GM18867 (cell line): ENCODE data around the gene JMJD6.
"Not testable (repeated sequence)": the region's sequence is repeated elsewhere in the genome, so short reads cannot be mapped to it uniquely, and the experiment has no call there.

Source experiments
- ATAC-seq: cut with Tn5 transposase; IDR thresholded peaks from one replicate; pipeline ENCODE4 v1.9.1; 2021; ENCODE audit warnings: mild to moderate bottlenecking, moderate library complexity; ENCODE audit not compliant: unreplicated experiment

JMJD6 gene

DNA sequence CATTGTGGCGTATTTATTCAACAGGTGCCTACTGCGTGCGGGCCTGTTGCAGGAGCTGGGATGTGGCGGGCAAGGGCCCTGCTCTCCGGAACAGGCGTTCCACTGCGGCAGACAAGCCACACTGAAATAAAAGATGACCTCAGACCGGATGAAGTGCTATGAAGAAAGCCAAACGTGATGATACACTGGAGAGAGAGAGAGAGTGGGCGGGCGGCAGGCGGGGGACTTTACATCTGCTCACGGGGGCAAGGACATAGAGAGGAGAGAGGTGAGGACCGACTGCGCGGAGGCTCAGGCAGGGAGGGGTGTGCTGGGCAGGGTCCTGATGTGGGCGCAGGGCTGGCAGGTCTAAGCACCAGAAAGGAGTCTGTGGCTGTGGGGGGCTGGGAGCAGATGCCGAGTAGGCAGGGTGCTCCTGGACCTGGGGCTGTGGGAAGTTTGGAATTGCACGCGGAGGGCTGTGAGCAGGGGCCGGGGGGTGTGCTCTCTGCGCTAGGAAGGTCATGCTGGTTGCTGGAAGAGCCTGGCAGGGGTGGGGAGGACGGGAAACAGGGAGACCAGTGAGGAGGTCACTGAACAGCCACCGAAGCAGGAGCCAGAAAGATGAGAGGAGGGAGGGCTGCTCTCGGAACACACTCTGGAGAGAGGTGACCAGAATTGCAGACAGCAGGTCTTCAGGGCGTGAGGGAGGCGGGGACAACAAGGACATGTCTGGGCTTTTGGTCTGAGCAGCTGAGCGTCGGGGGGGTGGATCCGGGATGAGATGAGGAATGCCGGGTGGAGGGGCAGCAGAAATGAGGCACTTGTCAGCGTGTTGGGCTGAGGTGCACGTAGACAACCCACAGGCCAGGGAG, 25.6 kb downstream of the JMJD6 start:
- ATAC-seq = no peak

DNA sequence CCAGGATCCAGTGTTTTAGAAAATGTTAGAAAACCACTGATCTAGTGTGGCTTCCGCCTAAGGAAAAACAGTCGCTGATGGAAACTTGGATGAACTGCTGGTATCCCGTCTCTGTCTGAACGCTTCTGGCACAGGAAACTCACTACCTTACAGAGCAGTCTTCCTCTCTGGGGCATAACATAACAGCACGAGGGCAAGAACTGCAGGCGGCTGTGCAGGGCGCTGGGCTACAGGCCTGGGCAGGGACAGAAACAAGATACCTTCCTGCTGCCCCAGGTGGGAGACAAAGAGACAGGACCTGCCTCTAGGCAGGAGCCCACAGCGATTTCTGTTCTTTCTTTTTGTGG, 26.2 kb downstream of the JMJD6 start:
- no peak for ATAC-seq

DNA sequence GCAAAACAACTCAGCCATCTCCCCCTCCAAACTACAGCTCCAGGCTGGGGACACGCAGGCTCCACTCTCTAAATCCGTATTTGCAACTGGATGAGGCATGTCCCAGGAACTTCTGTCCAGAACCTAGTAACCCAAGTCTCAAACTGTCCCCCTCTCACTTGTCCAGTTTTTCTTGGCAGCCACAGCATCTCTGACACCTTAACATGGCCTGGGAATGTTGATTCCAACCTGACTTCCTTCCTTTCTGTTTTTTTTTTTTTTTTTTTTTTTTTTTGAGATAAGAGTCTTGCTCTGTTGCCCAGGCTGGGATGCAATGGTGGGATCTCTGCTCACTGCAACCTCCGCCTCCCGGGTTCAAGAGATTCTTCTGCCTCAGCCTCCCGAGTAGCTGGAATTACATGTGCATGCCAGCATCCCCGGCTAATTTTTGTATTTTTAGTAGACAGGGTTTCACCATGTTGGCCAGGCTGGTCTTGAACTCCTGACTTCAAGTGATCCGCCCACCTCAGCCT, 27.9 kb downstream of the JMJD6 start:
- ATAC-seq = not testable (repeated sequence)

DNA sequence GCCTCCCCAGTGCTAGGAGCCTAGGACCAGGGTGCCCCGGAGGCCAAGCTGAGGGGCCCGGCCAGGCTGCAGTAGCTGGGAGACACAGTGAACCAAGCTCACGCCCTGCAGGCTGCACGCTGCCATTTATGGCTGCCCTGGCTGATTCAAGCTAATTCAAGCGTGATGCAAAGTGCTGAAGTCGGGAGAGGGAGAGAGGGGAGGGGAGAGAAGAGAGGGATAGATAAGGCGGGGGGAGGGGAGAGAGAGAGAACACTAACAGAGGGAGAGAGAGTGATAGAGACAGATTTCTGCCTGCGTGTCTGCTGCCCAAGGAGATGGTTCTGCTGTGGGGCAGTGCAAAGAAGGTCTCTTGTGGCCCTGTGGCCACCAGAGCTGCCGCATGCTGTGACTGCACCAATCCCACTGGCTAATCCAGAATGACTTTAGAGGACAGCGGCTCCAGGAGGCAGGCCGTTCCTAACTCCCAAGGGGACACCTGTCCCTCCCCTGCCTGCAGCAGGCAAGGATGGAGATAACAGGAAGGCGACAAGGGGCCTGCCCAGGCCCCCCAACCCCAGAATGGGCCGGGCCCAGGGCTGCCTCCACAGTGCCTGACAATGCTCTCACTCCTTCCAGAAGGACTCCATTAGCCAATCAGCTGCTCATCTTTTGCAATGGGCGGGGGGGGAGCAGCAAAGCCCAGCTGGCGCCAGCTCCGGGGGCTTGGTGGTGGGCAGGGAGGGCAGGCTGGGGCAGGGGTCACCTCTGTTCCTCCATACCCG, 28.5 kb downstream of the JMJD6 start:
- no peak for ATAC-seq

DNA sequence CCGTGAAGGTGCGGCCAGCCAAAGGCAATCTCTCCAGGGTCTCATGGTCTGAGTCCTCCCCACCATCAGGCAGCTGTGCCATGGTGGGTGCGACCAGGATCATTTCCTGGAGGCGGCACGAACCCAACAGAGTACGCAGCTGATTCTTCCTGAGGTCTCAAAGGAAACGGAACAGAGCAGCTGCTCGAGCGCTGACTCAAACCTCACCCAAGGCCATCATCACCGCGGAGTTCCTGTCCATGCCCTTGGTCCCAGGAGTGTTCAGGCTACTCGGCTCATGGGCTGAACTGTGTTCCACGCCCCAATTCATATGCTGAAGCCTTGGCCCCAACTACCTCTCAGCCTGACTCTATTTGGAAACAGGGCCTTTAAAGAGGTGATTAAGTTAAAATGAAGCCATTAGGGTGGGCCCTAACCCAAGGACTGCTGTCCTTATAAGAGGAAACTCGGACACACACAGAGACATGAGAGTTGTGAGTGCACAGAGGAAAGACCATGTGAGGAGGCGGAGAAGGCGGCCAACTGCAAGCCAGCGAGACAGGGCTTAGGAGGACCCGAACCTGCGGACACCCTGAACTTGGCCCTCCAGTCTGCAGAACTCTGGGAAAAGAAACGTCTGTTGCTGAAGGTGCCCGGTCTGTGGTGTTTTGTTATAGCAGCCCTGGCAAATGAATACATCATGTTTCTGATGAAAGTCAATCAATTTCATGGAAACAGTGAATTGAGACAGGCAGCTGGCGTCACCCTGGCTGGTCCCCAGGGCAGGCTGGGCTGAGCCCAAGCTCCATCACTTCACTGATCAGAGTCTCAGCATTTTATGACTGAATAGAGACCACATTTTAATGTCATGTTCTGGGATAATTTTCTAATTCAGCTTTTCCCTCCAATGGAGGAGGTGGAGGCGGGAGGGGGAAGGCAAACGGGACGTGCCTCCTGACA, 29.4 kb downstream of the JMJD6 start:
- ATAC-seq = no peak

DNA sequence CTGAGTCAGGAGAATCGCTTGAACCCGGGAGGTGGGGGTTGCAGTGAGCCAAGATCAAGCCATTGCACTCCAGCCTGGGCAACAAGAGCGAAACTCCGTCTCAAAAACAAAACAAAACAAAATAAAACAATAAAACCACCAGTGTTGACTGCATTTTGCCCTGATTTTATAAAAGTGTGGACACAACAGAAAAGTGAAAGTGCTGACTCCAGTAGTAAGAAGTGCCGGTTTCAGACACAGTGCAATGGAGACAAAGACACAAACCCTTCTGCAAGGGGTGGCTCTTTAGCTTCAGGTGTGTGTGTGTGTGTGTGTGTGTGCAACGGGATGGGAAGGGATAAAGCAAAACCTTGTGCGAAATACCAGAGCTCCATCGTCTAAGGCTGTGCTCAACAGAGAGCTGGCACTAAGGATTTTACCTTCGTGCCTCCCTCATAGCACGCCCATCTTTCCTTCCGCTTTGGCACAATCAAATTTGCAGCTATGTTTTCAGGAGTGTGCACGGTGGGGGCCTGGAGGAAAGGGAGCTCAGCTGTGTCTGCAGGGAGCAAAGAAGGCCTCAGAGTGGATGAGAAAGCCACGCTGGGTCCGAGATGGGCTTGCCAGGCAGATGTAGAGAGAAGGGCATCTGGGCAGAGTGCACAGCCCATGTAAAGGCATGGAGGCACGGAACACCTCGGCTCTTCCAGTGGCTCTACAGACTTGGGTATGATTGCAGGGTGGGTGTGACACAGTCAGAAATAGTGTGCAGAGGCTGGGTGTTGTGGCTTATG, 31.2 kb downstream of the JMJD6 start:
- ATAC-seq = no peak

DNA sequence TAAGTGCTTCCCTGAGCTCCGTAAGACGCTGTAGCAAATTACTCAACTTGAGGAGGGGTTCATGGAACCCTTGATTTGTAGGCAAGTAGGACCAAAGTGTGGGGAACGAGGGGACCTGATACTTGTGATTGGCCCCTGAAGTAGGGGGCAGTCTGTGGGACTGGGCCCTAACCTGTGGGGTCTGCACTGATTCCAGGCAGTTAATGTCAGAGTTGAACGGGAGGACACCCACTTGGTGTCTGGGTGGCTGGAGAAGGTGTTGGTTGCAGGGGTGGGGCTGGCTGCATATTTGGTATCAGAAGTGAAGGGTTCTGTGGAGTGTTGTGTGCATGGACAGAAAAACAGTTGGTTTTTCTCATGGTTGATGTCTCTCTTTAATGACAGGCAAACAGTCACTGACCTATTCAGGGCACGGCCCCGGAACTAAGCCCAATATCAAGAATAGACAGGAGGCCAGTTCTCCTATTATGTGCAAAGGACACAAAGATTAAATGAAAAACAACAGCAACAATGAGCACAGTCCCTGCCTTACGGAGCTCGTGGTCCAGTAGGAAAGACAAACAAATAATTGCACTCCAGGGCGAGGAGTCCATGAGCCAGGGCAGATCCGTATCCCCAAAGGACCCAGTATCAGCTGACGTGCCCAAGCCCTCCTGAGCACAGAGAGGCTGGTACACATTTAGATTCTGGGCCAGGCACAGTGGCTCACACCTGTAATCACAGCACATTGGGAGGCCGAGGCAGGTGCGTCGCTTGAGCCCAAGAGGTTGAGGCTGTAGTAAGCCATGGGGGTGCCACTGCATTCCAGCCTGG, 34.8 kb downstream of the JMJD6 start:
- ATAC-seq = no peak

DNA sequence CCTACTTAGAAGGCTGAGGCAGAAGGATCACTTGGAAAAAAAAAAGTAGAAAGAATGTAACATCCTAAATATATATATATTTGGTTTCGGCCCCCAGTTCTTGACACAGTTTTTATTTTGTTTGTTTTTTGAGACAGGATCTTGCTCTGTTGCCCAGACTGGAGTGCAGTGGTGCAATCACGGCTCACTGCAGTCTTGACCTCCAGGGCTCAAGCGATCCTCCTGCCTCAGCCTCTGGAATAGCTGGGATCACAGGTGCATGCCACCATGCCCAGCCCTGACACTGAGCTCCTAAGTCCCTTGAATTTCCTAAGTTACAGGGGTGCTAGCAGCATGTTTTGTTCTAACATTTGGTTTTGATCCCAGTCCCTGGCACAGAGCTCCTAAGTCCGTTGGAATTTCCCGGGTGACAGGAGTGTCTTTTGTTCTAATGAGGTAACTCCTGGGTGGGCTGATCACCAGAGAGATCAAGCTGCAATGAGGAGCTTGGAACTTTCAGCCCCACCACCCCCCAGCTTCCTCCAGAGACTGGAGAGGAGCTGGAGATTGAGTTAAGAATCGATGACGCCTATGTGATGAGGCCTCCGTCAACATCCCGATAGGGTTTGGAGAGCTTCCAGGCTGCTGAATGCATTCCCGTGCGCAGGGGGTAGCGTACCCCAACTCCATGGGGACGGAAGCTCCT, 35.7 kb downstream of the JMJD6 start:
- ATAC-seq = no peak

DNA sequence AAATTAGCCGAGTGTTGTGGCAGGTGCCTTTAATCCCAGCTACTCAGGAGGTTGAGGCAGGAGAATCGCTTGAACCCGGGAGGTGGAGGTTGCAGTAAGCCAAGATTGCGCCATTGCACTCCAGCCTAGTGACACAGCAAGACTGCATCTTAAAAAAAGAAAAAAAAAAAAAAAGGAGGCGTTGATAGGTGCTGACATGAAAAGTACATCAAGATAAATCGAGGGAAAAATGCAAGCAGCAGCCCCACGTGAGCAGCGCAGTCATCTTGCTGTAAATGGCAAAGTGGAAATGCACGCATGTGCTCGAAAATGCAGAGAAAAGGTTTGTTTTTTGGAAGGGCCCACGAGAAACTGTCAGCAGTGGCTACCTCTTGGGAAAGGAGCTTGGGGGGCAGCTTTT, 36.5 kb downstream of the JMJD6 start:
- no peak for ATAC-seq

DNA sequence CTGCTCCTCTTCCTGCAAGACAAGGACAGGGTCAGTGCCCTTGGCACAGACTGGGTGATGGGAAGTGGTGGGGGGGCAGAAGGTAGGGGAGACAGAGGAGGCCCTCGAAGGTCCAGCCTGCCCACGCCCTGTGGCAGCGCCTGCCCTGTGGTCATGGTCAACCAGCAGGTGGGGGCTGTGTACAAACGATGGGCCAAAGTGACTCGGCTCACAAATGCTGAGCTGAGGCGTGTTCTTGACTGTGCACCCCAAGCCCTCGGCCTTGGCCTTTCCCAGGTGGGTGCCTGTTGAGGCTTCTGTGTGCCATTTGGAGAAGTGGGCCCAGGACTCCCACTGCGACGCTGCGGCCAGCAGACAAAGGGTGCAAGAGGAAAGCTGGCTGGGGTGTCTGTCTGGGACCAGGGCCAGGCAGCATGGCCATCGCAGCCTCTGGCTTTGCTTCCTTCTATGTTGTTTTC, 38.2 kb downstream of the JMJD6 start:
- ATAC-seq = no peak

DNA sequence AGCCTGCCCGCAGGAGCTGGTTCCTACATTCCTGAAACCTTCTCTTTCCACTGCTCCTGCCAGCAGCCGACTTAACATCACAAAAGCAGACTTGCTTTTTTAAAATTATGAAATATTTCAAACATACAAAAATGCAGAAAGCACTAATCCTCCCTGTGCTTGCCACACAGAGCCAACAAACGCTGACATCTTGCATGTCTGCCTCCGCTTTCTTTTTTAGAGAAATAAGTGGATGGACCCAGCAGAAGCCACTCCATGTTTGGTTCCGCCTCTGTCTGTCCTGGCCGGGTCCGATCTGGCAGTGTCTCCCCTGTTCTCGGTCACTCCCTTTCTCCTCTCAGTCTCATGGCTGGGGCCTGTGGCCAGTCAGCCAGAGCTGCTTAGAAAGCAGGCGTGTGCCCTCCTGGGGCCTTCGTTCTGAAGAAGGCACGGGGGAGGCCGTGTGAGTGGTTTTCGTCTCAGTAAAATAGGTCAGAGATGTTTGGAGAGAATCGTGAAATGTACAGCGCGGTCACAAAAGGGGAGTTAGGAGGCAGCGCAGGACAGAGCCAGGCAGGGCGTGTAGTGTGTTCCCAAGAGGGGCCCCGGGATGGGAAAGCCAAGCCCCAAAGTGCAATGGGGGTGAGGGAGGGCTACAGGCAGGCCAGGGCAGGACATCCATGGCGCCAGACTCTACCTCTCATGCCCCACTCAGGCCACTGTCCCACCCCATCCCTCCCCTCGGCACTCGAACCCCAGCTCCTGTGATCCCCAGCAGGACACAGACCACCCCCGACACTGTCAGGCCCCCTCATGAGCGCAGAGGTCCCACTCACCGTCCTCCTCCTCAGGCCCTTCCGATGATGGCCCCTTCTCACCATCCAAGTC, 38.9 kb downstream of the JMJD6 start:
- no peak for ATAC-seq

DNA sequence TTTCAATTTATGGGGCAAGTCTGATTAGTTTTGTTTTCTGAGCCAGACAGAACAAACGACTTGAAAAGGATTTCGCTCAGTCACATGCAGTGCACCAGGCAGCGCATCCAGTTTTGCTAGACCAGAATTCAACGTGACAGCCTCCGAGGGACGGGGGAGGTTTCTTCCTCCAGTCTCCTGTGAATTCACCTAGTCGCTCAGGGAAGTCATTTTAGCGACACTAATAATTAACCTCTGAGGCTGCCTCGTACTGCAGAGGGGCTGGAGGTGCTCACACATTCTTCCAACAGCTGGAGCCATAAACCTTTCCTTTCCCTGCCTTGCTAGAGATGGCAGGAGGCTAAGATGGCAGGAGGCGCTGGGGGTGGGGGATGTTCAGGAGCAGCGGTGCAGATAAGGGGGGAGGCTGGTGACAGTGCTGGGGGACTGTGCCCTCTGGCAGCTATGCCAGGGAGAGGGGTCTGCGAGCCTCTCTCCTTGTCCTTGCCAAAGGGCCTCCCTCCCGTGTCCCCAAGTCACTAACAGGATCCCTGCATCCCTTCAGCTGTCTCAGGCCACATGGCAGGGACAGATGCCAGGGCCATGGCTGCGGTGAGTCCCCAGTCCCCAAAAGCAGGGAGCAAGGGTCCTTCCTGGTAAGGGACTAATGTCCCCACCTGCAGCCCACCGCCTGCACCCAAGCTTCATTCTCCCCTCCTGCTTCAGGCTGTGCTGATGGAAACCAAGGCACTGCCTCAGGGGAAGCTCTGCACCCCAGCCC, 39.7 kb downstream of the JMJD6 start:
- ATAC-seq = no peak

DNA sequence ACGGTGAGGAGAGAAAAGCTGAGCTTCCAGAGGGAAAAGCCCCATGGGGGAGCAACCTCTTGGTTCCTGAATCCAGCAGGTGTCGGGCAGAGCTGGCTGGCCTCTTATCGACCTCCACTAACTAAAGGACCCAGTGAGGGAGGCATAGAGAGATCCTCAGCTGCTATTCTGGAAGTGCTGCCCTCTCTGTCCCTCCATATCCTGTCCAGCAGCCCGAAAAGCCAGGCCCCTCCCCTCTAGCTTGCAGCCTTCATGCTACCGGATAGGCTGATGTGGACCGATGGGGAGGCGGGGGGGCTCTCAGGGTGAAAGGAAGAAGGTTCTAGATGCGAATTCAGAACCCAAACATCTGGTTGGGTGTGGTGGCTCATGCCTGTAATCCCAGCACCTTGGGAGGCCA, 40.6 kb downstream of the JMJD6 start:
- no peak for ATAC-seq

DNA sequence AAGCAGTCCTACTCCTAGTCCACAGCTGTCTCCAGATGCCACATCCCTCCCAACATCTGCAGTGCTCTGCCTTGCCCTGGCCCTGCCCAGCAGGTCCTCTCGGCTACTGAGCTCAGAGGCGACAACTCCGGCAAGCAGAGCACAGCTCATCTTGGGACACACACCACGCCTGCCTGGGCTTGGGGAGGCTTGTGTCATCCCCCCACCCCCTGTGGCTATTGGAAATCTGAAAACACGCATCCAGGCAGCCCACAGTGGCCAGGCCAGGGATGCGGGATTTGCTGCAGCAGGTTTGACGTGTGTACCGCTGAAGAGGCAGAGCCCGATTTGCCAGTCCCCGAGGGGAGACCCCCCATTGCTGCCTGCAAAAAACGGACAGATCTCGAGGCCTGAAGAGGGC, 41.0 kb downstream of the JMJD6 start:
- no peak for ATAC-seq

DNA sequence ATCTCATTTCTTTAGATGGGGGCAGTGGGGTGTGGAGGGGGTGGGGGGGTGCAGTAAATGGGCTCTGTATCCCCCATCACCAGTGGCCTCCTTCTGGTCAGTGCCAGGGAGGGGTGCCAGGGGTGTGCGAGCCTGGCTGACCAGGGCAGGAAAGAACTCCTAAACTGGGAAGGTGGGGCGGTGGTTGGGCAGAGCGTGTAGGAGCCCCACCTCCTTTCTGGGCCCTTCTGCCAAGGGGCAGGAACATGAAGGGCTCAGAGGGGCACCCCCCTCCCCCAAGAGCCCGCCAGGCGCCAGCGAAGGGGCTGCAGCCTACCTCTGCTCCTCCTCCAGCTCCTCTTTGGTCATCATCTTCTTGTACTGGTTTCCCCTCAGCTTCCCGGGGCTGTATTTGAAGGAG, 41.6 kb downstream of the JMJD6 start:
- ATAC-seq = no peak

DNA sequence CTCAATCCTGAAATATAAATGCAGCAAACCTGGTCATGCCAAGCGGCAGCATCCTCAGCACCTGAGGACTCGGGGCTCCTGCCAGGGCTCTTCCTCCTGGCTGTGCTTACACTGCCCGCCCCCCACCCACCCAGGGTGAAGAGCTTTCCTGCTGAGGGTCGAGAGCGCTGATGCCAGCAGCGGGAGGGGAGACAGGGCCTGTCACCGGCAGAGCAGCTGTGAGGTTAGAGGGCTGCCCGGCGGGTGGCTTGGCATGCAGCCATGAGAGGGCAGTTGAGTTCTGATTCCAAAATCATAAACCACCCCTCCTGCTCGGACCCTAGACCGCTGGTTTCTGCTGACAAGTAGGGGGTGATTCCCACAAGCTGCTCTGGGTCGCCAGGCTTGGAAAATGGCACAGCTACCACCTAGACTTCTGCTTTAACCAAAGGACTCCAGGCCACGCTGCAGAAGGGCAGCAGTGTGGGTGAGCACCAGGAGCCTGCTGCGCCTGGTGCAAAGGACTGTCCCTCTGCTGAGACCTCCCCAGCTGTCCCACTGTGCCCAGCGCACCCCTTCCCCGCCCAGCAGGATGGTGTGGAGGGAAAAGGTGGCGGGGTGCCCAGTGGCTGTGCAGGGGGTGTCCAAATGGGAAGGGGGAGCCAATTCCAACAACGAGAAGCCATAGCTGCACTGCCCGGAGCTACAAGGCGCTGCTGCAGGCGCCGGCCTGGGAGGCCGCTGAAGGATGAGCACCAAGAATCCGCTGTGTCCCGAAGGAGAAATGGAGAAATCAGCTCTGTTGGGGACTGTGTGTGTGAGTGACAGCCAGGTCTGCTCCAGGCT, 42.3 kb downstream of the JMJD6 start:
- ATAC-seq = no peak
